GM21786 (cell line): Measurements from ENCODE around the gene ADAMTS19.
"Not testable (repeated sequence)": the region's sequence is repeated elsewhere in the genome, so short reads cannot be mapped to it uniquely, and the experiment has no call there.

Source experiments
- ATAC-seq: cut with Tn5 transposase; IDR thresholded peaks from one replicate; pipeline ENCODE4 v1.9.1; 2021; ENCODE audit not compliant: unreplicated experiment

Gene ADAMTS19, protein sequence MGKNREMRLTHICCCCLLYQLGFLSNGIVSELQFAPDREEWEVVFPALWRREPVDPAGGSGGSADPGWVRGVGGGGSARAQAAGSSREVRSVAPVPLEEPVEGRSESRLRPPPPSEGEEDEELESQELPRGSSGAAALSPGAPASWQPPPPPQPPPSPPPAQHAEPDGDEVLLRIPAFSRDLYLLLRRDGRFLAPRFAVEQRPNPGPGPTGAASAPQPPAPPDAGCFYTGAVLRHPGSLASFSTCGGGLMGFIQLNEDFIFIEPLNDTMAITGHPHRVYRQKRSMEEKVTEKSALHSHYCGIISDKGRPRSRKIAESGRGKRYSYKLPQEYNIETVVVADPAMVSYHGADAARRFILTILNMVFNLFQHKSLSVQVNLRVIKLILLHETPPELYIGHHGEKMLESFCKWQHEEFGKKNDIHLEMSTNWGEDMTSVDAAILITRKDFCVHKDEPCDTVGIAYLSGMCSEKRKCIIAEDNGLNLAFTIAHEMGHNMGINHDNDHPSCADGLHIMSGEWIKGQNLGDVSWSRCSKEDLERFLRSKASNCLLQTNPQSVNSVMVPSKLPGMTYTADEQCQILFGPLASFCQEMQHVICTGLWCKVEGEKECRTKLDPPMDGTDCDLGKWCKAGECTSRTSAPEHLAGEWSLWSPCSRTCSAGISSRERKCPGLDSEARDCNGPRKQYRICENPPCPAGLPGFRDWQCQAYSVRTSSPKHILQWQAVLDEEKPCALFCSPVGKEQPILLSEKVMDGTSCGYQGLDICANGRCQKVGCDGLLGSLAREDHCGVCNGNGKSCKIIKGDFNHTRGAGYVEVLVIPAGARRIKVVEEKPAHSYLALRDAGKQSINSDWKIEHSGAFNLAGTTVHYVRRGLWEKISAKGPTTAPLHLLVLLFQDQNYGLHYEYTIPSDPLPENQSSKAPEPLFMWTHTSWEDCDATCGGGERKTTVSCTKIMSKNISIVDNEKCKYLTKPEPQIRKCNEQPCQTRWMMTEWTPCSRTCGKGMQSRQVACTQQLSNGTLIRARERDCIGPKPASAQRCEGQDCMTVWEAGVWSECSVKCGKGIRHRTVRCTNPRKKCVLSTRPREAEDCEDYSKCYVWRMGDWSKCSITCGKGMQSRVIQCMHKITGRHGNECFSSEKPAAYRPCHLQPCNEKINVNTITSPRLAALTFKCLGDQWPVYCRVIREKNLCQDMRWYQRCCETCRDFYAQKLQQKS

GRCh38 chr5:129459777-129460671 lies at the start of gene ADAMTS19:
Gene ADAMTS19, plus strand, starts transcription at chr5:129460298. Its CDS starts 94 bp downstream, at chr5:129460392.
- no peak for ATAC-seq

DNA sequence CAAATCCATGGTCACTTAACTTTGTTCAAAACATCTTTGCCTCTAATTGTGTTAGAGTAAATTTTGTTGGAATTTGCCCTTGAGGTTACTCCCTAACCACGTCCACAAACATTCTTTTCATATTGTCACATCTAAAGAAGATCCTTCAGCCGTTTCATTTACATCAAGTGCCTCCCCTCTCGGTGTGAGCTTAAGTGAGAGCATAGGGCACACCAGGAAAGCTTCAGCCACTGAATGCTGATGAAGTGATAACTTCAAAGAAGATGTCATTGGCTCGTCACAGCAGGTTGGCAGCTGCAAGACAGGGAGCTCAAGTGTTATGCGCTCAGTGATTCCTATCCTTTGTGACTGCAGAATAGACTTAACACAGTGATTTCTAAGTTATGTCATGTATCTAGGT lies 49.6 kb upstream of the ADAMTS19 start:
- ATAC-seq: no peak

DNA sequence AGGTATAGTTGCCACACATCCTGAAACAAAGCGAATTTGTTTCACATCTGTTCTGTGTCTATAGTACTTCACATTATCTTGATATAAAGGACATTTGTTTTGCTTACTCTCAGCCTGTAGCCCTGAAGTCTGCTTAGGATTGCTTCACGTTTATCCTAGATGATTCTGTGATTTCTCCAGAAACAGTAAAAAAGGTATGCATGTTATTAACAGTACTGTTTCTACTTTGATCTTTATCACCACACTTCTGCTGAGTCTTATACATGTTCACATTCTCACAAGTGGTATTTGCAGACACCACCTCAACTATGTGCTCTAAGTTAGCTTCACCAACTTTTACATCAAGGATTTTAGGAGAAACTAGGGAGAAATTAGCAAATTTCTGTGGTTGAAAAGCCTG lies 47.4 kb upstream of the ADAMTS19 start:
- ATAC-seq: no peak

- no peak for ATAC-seq
Observed at GRCh38 chr5:129413570-129413969, 46.5 kb upstream of the ADAMTS19 start.

- no peak for ATAC-seq
Observed at GRCh38 chr5:129419292-129419691, 40.8 kb upstream of the ADAMTS19 start.

GRCh38 chr5:129425031-129425430 lies 35.1 kb upstream of the ADAMTS19 start:
- ATAC-seq: no peak

DNA sequence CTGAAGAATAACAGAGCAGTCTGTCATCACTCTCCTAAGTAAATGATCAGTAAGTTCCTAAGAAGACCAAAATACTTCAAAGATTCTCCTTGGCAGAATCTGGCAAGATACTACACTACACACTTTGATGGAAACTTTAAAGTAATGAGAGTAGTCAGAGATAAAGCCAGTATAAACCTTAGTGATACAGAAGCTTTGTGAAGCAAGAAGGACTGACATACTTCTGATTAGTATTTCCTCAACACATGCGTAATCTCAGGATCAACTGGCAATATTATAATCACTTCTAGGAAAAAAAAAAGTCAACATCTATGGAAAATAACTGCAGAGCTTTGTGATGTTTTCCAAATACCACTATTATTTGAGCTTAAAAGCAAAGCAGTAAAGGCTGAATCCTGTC lies 34.0 kb upstream of the ADAMTS19 start:
- no peak for ATAC-seq

- ATAC-seq: not testable (repeated sequence)
Observed at GRCh38 chr5:129428636-129429035, 31.5 kb upstream of the ADAMTS19 start.

DNA sequence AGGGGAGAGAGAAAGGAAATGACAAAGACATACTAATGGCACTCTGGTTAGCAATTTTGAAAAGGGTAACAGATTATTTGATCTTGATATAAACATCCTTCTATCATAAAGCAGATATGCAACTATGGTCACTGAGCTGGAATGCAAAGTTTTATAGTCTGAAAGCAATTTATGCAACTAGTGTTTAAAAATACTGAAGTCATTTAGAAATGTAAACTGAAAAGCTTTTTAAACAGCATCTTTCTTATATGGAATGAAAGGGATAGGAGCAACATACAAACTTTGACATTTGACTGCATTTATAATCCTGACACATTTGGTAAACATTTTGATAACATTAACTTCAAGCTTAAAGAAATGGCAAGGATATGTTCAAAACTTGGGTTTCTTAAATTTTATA lies 28.7 kb upstream of the ADAMTS19 start:
- no peak for ATAC-seq

DNA sequence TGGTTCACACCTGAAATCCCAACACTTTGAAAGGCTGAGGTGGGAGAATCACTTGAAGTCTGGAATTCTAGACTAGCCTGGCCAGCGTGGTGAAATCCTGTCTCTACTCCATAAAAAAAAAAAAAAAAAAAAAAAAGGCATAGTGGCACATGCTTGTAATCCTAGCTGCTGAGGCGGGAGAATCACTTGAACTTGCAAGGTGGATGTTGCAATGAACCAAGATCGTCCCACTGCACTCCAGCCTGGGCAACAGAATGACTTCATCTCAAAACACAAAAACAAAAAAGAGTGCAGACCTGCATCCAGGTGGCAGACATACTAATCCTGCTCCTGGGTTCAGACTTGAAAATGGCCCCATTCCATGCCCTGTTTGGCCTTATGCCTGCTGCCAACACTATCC lies 21.8 kb upstream of the ADAMTS19 start:
- ATAC-seq: no peak

- ATAC-seq: no peak
Observed at GRCh38 chr5:129440424-129440823, 19.7 kb upstream of the ADAMTS19 start.

DNA sequence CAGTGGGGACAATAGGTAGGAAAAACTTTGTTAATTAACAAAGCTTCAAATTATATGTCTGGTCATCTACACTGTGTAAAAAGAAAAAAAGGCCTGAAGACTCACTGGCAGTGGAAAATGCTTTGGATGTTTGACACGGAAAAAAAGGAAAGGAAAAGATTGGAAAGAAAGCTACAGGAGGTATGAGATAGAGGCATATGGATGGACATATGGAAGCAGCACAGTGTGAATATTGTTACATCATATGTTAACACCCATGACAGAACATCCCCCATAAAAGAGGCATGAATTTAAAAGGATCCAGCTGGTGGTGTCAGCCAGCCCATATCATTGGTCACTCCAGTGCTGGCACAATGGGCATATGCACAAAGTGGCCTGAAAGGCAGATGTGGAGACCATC lies 19.0 kb upstream of the ADAMTS19 start:
- ATAC-seq: no peak

GRCh38 chr5:129445379-129445778 lies 14.7 kb upstream of the ADAMTS19 start:
- no peak for ATAC-seq

DNA sequence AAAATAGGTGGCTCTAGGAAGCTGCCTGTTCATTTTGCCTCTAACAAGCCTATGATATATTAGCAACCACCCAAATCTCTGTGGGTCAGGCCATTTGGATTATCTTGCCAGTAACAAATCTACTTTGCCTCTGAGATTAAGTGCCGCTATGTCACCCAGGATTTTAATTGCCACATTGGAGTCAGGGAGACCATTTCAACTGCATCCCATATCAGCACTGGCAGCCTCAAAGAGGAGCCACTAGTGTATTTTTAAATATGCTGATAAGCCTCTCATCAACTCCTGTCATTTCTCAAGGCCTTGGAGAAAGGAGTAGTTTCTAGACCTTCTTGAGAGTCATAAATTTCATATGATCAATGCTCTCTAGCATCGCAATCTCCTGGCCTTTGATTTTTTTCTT lies 12.1 kb upstream of the ADAMTS19 start:
- no peak for ATAC-seq

- no peak for ATAC-seq
Observed at GRCh38 chr5:129448654-129449053, 11.4 kb upstream of the ADAMTS19 start.

- no peak for ATAC-seq
Observed at GRCh38 chr5:129454461-129454860, 5.6 kb upstream of the ADAMTS19 start.

DNA sequence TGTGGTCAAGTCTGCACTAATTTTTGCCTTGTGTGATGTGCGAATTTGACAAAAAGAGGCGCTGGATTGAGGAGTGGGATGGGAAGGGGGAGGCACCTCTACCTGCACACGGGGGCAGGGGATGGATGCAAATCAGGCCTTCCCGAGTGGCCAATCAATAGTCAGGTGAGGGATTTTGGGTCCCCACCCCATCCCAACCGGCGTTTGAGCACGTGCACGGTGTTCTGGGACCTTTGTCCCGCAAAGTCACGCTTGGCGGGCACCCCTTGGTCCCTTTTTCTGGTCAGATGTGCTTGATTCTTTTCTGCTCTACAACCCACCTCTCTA lies 685 bp upstream of the ADAMTS19 start:
- ATAC-seq: no peak

DNA sequence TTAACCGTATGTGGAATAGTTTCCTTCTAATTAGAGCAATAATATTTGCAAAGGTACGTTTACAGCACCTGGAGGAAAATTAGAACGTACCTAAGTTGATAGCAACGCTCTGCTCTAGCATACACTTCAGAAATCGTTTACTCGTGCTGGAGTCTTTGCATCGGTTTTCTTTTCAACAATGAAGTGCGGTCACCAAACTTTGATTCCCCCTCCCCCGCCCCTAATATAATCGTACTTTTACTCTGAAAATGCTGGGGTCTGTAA lies 506 bp downstream of the ADAMTS19 start:
- ATAC-seq: no peak

- no peak for ATAC-seq
Observed at GRCh38 chr5:129460936-129461710, 1.0 kb downstream of the ADAMTS19 start.

DNA sequence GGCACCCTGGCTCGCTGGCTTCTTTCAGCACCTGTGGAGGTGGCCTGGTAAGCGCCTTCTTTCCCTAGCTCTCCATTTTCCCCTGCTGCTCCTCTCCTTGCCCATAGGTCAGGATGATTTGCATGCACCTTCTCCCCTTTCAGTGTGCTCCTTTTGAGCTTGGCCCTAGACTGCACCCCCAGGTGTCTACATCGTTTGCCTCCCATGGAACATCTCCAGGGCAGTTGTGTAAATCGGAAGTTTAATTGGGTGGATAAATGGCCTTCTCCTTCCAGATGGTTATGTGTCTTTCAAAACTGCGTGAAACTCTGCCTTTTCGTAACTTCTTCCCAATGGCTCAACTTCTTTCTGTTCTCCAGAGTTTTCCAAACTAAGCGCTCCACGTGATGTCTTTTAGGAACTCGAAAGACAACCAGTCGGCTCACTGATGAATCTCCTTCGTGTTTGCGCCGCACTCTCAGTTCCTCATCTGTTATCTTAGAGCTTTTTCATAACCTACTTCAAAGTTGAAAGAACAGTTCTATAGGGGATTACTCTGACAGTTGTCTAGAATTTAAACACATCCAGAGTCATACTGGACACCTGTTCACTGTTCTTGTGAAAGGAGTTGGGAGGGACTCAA lies 1.7 kb downstream of the ADAMTS19 start:
- ATAC-seq: no peak
